Measurements from ENCODE around the gene MS4A4E. TPM values are rescaled to one million over a fixed set of nuclear protein-coding genes. Genes with fewer than 3 reads are reported as not detected.

The MS4A4E gene
- total RNA-seq, 4 donors from 2014 or later: 0.56 to 0.73 TPM; not detected in 2

- H3K36me3 ChIP-seq: no peaks in the 10 kb centered on the region
- H3K4me1 ChIP-seq: no peaks in the 10 kb centered on the region
- WGBS, 2 donors: 77 to 90% methylated on average over 4 of the region's 4 CpGs
- DNase-seq: no peak
- H3K4me3 ChIP-seq (replicated peaks in 1 of 3): no peak overlapping the region
- H3K27me3 ChIP-seq: no peaks in the 10 kb centered on the region
- no peak overlapping the region for H3K27ac ChIP-seq
- no peaks in the 10 kb centered on the region for H3K9me3 ChIP-seq
- TF ChIP-seq POLR2A (IDR thresholded peaks at IDR 0.05): no peak
- TF ChIP-seq, protein P1, sequence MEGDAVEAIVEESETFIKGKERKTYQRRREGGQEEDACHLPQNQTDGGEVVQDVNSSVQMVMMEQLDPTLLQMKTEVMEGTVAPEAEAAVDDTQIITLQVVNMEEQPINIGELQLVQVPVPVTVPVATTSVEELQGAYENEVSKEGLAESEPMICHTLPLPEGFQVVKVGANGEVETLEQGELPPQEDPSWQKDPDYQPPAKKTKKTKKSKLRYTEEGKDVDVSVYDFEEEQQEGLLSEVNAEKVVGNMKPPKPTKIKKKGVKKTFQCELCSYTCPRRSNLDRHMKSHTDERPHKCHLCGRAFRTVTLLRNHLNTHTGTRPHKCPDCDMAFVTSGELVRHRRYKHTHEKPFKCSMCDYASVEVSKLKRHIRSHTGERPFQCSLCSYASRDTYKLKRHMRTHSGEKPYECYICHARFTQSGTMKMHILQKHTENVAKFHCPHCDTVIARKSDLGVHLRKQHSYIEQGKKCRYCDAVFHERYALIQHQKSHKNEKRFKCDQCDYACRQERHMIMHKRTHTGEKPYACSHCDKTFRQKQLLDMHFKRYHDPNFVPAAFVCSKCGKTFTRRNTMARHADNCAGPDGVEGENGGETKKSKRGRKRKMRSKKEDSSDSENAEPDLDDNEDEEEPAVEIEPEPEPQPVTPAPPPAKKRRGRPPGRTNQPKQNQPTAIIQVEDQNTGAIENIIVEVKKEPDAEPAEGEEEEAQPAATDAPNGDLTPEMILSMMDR (IDR thresholded peaks at IDR 0.05): no peak
- intact Hi-C loops (cut with DNase I): no loop called here
Measured at GRCh38 chr11:60263402-60263801, 20.5 kb upstream of the MS4A4E start.

DNA sequence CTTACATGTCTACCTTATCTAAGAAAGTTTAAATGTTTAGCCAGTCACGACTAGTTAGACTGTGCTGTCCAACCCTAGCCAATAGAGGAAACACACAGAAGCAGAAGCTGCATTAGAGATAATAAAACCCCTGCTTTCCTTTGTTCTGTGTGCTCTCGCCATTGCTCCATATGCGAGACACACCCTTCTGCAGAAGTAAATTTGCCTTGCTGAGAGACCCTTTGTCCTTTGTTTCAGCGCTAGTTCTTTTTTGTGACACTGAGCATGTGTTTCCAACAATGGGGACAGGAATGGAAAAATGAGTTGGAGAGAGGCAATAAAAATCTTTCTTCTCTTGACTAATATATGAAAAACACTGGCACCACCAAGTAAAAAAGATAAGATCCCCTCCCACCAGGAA lies 18.1 kb upstream of the MS4A4E start:
- 86 to 88% methylated on average over 4 of the region's 4 CpGs for whole genome bisulfite sequencing, 2 donors
- H3K4me1 ChIP-seq: no peaks in the 10 kb centered on the region
- no peak overlapping the region for H3K27ac ChIP-seq
- H3K27me3 ChIP-seq: no peaks in the 10 kb centered on the region
- intact Hi-C loops (cut with DNase I): no loop called here
- TF ChIP-seq, protein P1 (IDR thresholded peaks at IDR 0.05): no peak
- TF ChIP-seq POLR2A (IDR thresholded peaks at IDR 0.05): no peak
- no peak overlapping the region for H3K4me3 ChIP-seq (replicated peaks in 1 of 3)
- DNase-seq: no peak
- H3K36me3 ChIP-seq: no peaks in the 10 kb centered on the region
- no peaks in the 10 kb centered on the region for H3K9me3 ChIP-seq

GRCh38 chr11:60257956-60258722 lies 15.2 kb upstream of the MS4A4E start:
- Histone ChIP-seq H3K4me3 (replicated peaks in 1 of 3) (no peak overlapping the region), H3K27me3 (no peaks in the 10 kb centered on the region), H3K9me3 (no peaks in the 10 kb centered on the region), H3K36me3 (no peaks in the 10 kb centered on the region), H3K4me1 (no peaks in the 10 kb centered on the region), H3K27ac (no peak overlapping the region)
- 88 to 89% methylated on average over 4 of the region's 4 CpGs for WGBS, 2 donors
- intact Hi-C loops (cut with DNase I): no loop called here
- no peak for DNase-seq
- TF ChIP-seq, protein P1 (IDR thresholded peaks at IDR 0.05): no peak
- no peak for TF ChIP-seq POLR2A (IDR thresholded peaks at IDR 0.05)

DNA sequence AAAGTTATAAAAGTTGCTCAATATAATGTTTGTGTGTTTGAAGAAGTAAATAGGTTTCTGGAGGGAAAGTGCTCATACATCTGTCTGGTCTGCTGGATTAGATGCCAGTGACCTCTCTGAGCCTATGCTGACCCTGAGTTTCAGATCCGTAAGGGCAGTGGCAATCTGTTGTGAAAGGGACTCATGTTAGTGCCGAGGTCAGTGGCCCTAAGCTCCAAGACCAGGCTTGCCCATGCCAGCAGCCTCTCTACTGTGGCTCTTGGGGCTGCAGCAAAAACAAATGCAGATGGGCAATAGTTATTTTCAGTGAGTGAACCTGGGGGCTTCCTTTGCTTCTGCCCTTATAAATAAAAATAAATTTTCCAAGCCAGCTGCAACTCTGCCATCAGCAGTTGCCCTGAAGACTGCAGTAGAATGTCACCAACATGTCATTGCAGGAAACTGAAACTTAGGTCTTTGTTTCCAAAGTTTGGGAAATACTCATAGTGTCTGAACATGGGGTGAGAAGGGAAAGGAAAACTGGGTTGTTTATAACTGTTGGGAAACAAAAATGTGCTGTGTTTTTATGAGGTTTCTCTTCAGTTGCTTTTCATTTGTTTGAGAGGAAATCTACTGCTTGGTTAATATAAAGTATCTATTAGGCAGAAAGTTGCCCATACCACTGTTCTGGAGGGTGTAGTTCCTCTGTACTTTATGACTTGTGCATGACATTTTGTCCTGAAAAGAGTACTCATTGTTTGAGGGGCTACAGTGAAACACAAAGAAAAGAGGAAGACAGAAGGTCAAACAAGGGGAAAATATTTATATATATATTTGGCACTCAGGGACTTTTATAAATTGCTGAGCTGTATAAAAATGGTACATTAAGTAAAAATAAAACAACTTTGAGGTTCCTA lies 9.5 kb upstream of the MS4A4E start:
- no peaks in the 10 kb centered on the region for H3K27me3 ChIP-seq
- no peak overlapping the region for H3K27ac ChIP-seq
- intact Hi-C loops (cut with DNase I): no loop called here
- WGBS, 2 donors: 53 to 67% methylated on average over 2 of the region's 2 CpGs
- no peak for TF ChIP-seq POLR2A (IDR thresholded peaks at IDR 0.05)
- TF ChIP-seq, protein P1 (IDR thresholded peaks at IDR 0.05): no peak
- no peak for DNase-seq
- H3K36me3 ChIP-seq: no peaks in the 10 kb centered on the region
- H3K4me1 ChIP-seq: no peaks in the 10 kb centered on the region
- H3K4me3 ChIP-seq (replicated peaks in 1 of 3): no peak overlapping the region
- H3K9me3 ChIP-seq: no peaks in the 10 kb centered on the region
